OCI-LY1 (cell line): Measurements from ENCODE around the gene TCAIM.

Experiments used
- H2AFZ ChIP-seq: fragments of 200-600 bp; sonication (generic), shearing (Covaris generic); 2 replicates; pipeline ENCODE4 v1.6.0; 2014; ENCODE audit warnings: antibody characterized with exemption, mild to moderate bottlenecking, low read length
- H3F3A ChIP-seq: fragments of 200-600 bp; sonication (generic), shearing (Covaris generic); 2 replicates; pipeline ENCODE4 v1.6.0; 2014; ENCODE audit warnings: mild to moderate bottlenecking, antibody characterized with exemption, low read length, moderate library complexity; ENCODE audit not compliant: insufficient read depth
- H3K27ac ChIP-seq: fragments of 200-600 bp; sonication (generic); 2 replicates; pipeline ENCODE4 v1.5.1; 2014; ENCODE audit warnings: low read length, mixed run types, mild to moderate bottlenecking, low read depth; ENCODE audit not compliant: poor library complexity, severe bottlenecking
- H3K27me3 ChIP-seq: fragments of 200-600 bp; sonication (generic); 2 replicates; pipeline ENCODE4 v1.6.0; 2014; ENCODE audit warnings: antibody characterized with exemption, mild to moderate bottlenecking, low read length, moderate library complexity; ENCODE audit not compliant: insufficient read depth
- H3K36me3 ChIP-seq: fragments of 200-600 bp; sonication (generic); 2 replicates; pipeline ENCODE4 v1.6.1; 2014; ENCODE audit warnings: mild to moderate bottlenecking, antibody characterized with exemption, low read length, moderate library complexity, mixed read lengths; ENCODE audit not compliant: insufficient read depth
- H3K4me1 ChIP-seq: fragments of 200-600 bp; sonication (generic); 2 replicates; pipeline ENCODE4 v1.5.1; 2014; ENCODE audit warnings: mild to moderate bottlenecking, low read length, moderate library complexity; ENCODE audit not compliant: insufficient read depth, severe bottlenecking
- H3K4me2 ChIP-seq: fragments of 200-600 bp; sonication (generic), shearing (Covaris generic); 2 replicates; pipeline ENCODE4 v1.6.1; 2014; ENCODE audit warnings: low read length
- H3K4me3 ChIP-seq: fragments of 200-600 bp; sonication (generic); 2 replicates; pipeline ENCODE4 v1.5.1; 2014; ENCODE audit warnings: low read length, low read depth, mild to moderate bottlenecking, mixed read lengths; ENCODE audit not compliant: poor library complexity, severe bottlenecking
- H3K79me2 ChIP-seq: fragments of 200-600 bp; shearing (Covaris generic); 2 replicates; pipeline ENCODE4 v1.6.1; 2016; ENCODE audit warnings: mixed run types, low read length, mixed read lengths; ENCODE audit not compliant: insufficient read depth
- H3K9ac ChIP-seq: fragments of 200-600 bp; sonication (generic), shearing (Covaris generic); 2 replicates; pipeline ENCODE4 v1.6.1; 2014; ENCODE audit warnings: mild to moderate bottlenecking, low read length, mixed read lengths
- H3K9me2 ChIP-seq: fragments of 200-600 bp; sonication (generic), shearing (Covaris generic); 2 replicates; pipeline ENCODE4 v1.6.1; 2014; ENCODE audit warnings: low read depth, mild to moderate bottlenecking, low read length, mixed read lengths
- H3K9me3 ChIP-seq: fragments of 200-600 bp; shearing (Covaris generic); 2 replicates; pipeline ENCODE4 v1.6.1; 2014; ENCODE audit warnings: low read length, mixed read lengths
- H4K20me1 ChIP-seq: fragments of 200-600 bp; sonication (generic), shearing (Covaris generic); 2 replicates; pipeline ENCODE4 v1.6.0; 2016; ENCODE audit warnings: mild to moderate bottlenecking, low read length; ENCODE audit not compliant: insufficient read depth
- EZH2 ChIP-seq: fragments of 200-600 bp; sonication (generic), shearing (Covaris generic); IDR thresholded peaks from 2 replicates; pipeline ENCODE4 v1.8.0; 2017; ENCODE audit warnings: borderline replicate concordance, mixed run types, mild to moderate bottlenecking, antibody characterized with exemption, low read length, moderate library complexity, mixed read lengths
- TF ChIP-seq, protein P1 (sequence below): fragments of 200-600 bp; sonication (generic), shearing (Covaris generic); IDR thresholded peaks from 2 replicates; pipeline ENCODE4 v1.5.1; 2017; ENCODE audit warnings: mild to moderate bottlenecking, antibody characterized with exemption, low read length, moderate library complexity, mixed read lengths

TCAIM gene

DNA sequence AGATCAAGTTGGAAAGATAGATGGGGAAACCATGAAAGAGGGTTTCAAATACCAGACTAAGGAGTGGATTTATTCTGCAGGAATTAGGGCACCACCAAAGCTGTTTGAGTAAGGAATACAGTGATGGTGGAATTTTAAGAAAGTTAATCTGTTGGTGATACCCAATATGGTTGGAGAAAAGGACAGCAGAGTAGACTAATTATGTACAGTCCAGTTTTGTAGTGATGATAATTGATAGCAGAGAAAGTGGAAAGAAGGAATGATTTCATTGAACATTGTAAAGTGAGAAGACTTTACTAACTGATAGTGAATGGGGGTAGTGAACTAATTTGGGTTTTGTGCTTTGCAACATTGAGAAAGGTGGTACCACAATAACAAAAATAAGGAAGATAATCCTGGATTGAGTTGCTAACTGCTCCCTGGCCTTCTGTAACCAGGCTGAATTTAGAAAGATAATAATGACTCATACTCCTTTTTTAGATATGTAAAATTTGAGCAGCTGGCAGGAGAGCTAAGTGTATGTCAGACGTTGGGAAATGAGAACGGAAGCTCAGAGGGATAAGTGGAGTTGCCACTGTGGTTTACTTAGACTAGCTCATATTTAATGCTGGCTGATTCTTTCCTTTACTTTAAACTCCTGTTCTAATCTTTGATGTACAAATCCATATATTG lies 16.9 kb downstream of the TCAIM start:
- H4K20me1 ChIP-seq: no peaks in the 10 kb centered on the region
- no peak overlapping the region for H2AFZ ChIP-seq
- no peaks in the 10 kb centered on the region for H3K27me3 ChIP-seq
- no peak overlapping the region for H3K9ac ChIP-seq
- no peaks in the 10 kb centered on the region for H3K9me3 ChIP-seq
- TF ChIP-seq, protein P1, sequence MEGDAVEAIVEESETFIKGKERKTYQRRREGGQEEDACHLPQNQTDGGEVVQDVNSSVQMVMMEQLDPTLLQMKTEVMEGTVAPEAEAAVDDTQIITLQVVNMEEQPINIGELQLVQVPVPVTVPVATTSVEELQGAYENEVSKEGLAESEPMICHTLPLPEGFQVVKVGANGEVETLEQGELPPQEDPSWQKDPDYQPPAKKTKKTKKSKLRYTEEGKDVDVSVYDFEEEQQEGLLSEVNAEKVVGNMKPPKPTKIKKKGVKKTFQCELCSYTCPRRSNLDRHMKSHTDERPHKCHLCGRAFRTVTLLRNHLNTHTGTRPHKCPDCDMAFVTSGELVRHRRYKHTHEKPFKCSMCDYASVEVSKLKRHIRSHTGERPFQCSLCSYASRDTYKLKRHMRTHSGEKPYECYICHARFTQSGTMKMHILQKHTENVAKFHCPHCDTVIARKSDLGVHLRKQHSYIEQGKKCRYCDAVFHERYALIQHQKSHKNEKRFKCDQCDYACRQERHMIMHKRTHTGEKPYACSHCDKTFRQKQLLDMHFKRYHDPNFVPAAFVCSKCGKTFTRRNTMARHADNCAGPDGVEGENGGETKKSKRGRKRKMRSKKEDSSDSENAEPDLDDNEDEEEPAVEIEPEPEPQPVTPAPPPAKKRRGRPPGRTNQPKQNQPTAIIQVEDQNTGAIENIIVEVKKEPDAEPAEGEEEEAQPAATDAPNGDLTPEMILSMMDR: no peak
- H3K27ac ChIP-seq: no peak overlapping the region
- H3K4me1 ChIP-seq: no peaks in the 10 kb centered on the region
- peaks cover 2% of the 10 kb centered on the region; the same call in 1 of the 2 replicates for H3K9me2 ChIP-seq
- no peak overlapping the region for H3K4me3 ChIP-seq
- no peak overlapping the region for H3K4me2 ChIP-seq
- H3F3A ChIP-seq: no peaks in the 10 kb centered on the region
- no peaks in the 10 kb centered on the region; the same call in 1 of the 2 replicates for H3K36me3 ChIP-seq
- no peaks in the 10 kb centered on the region for H3K79me2 ChIP-seq

DNA sequence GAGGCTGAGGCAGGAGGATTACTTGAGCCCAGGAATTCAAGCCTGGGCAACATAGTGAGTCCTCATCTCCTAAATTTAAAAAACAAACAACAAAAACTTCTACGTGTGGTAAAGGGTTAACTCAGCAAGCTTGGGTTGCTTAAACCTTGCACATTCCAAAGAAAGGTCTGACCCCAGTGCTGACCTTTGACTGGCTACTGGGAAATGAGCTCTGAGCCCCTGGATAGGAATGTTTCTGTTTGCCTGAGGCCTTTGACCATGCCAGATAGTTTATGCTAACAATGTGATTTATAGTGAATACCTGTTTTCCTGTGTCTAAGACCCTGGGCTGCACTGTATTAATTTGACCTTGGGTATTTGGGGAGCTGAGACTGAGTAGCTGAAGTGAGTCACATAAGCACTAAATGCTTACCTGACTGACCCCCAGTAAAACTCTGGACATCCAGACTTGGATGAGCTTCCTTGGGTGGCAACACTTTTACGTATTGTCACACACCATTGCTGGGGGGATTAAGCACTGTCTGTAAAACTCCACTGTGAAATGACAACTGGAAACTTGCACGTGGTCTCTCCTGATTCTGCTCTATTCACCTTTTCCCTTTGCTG lies 20.7 kb downstream of the TCAIM start:
- H3K4me3 ChIP-seq: no peak overlapping the region

DNA sequence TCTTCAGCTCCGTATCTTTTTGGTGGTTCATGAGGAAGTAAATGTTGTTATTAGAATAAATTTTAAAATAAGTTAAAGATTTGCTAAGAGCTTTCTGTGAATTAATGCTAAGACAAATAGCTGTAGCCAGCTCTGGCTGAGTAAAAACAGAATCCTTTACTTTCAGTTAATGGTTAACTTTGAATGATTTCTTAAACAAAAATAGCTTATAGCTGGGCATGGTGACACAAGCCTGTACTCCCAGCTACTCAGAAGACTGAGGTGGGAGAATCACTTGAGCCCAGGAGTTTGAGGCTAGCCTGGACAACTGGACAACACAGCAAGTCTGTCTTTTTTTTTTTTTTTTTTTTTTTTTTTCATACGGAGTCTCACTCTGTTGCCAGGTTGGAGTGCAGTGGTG lies 25.0 kb downstream of the TCAIM start:
- Histone ChIP-seq H3K4me2 (no peak overlapping the region), H3K9me3 (no peaks in the 10 kb centered on the region), H3K36me3 (no peaks in the 10 kb centered on the region), H3F3A (no peaks in the 10 kb centered on the region), H3K4me1 (no peaks in the 10 kb centered on the region), H3K27me3 (no peaks in the 10 kb centered on the region), H3K4me3 (no peak overlapping the region), H3K9ac (no peak overlapping the region), H3K9me2 (no peaks in the 10 kb centered on the region), H3K27ac (no peak overlapping the region), H4K20me1 (no peaks in the 10 kb centered on the region), H2AFZ (no peak overlapping the region), H3K79me2 (no peaks in the 10 kb centered on the region)
- TF ChIP-seq, protein P1: no peak

More for the DNA sequence above, 20.7 kb downstream of the TCAIM start:
- Histone ChIP-seq H3K9me2 (peaks cover 2% of the 10 kb centered on the region; the same call in 1 of the 2 replicates), H2AFZ (no peak overlapping the region), H3K4me1 (no peaks in the 10 kb centered on the region), H3K79me2 (no peaks in the 10 kb centered on the region), H3K27ac (no peak overlapping the region), H4K20me1 (no peaks in the 10 kb centered on the region), H3K27me3 (no peaks in the 10 kb centered on the region), H3K9ac (no peak overlapping the region), H3K36me3 (no peaks in the 10 kb centered on the region; the same call in 1 of the 2 replicates), H3K9me3 (no peaks in the 10 kb centered on the region), H3K4me2 (no peak overlapping the region), H3F3A (no peaks in the 10 kb centered on the region)
- TF ChIP-seq, protein P1: no peak
- TF ChIP-seq EZH2: no peak
